Activated CD4-positive, alpha-beta T cell treated with anti-CD3 and anti-CD28 coated beads, Interleukin-10, Interleukin-2, amounts not matched to agents 100 ng/mL and 50 ng/mL, durations not matched to agents 16 hours and 8 hours (primary cell): ENCODE data around the gene TMEM33.
"Not testable (repeated sequence)": the region's sequence is repeated elsewhere in the genome, so short reads cannot be mapped to it uniquely, and the experiment has no call there.

ENCODE experiments used
- DNase-seq: peaks from one replicate; pipeline ENCODE4 v3.0.0-alpha.2; 2020

TMEM33 gene

GRCh38 chr4:41934901-41935651, at the start of gene TMEM33:
Gene TMEM33 (plus strand): TSS chr4:41935429. CDS start chr4:41935485, 56 bp downstream.
- DNase-seq, result peak; percentile 91

GRCh38 chr4:41885456-41885855, 49.8 kb upstream of the TMEM33 start:
- no peak for DNase-seq

- DNase-seq, result no peak
Observed at GRCh38 chr4:41887277-41887676, 48.0 kb upstream of the TMEM33 start.

DNA sequence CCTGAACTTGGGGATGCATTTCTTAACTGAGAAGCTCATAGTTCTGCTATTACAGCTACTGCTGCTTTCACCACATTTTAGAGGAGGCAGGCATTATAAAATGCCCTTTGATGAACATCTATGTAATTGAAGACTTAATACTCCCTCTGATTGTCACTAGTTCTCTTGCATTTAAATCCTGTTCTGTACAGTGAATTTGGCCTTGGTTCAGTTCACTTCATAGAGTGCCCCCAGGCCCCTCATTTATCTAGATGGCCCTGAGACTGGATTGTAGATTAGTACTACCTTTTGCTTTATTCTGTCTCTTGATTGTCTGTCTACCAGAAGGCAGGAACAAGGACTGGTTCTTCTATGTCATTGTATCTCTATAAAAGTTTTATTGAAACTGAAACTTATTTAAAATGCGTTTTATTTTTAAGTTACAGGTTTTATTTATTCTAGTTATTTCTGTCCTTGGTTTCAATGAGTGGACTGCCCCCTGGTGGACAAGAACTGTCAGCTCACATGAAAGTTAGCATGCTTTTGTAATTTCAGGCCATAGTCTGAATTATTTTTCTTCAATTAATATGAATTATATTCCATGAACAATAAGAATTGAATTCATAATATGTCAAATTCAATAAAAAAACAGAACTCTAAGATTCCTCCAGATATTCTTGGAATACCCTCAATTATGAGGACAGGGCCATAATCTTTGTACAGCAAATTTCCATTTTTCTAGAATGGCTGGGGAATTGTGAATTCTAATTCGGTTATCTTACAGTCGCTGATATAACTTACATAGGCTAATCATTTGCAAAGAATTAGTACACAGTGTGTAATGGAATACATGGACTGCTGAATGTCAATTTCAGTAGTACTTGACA, 47.2 kb upstream of the TMEM33 start:
- DNase-seq, result peak; percentile 38

DNA sequence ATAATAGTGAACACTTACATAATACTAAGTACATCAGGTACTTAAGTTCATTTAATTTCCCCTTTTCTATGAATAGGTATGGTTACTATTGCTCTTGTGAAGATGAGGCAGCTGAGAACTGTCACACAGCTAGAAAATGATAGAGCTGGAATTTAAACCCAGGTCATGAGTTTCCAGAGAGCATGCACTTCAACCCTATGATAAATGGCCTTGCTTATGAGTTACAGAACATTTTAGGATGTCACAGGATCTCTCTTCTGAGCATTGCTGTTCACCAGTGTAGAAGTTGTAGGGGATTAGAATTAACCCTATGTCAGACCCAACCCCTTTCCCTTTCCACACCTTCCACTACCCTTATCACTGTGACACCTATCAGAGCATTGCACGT, 46.5 kb upstream of the TMEM33 start:
- no peak for DNase-seq

DNA sequence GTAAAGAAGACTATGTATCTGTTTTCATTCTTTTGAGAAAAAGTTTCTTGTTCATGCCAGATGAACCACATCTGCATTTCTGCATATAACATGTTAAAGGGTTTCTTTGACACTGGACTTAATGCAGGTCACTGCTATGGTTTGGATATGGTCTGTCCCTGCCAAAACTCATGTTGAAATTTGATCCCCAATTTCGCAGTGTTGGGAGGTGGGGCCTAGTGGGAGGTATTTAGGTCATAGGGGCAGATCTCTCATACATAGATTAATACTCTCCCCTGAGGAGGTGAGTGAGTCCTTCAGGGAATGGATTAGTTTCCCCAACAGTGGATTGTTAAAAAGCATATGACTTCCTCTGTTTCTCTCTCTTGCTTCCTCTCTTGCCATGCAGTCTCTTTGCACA, 45.9 kb upstream of the TMEM33 start:
- no peak for DNase-seq

GRCh38 chr4:41890085-41890484, 45.1 kb upstream of the TMEM33 start:
- DNase-seq, result no peak

DNA sequence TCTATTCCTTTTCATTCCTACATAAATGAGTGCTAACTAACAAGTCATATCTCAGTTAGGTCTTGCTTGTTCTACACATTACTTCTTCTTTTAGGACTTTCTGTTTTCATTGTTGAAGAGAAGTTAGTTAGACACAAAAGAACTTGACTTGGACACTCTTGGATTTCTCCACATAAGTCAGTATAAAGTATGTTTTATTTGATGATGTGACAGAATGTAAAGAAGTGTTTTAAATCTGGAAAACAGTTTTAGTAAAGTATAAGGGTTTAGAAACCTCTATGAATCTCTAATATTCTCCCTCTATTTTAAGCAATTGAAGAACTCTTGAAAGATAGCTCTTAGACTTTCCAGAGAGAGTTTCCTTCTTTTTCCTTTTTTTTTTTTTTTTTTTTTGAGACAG, 38.6 kb upstream of the TMEM33 start:
- DNase-seq, result no peak

DNA sequence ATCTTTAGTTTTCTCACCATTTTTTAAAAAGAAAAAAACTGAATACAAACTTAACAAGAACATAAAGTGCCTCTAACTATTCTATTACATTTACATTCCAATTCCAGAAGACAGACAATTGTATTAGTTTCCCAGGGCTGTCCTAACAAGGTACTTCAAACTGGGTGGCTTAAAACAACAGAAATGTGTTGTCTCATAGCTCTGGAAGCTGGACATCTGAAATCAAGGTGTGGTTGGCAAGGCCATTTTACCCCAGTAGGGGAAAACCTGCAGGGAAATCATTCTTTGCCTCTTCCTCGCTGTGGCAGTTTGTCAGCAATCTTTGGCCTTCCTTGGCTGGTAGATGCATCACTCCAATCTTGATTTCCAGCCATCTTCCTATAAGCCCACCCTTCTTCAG, 37.5 kb upstream of the TMEM33 start:
- no peak for DNase-seq

- DNase-seq, result not testable (repeated sequence)
Observed at GRCh38 chr4:41909136-41909535, 26.1 kb upstream of the TMEM33 start.

DNA sequence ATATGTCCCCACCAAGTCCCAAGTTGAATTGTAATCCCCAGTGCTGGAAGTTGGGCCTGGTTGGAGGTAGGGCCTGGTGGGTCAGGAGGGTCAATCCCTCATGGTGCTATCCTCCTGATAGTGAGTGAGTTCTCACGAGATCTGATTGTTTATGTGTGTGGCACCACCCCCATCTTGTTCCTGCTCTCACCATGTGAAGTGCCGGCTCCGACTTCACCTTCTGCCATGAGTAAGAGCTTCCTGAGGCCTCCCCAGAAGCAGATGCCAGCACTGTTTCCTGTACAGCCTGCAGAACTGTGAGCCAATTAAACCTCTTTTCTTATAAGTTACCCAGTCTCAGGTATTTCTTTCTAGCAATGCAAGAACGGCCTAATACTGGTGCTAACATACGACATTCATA, 22.7 kb upstream of the TMEM33 start:
- no peak for DNase-seq

DNA sequence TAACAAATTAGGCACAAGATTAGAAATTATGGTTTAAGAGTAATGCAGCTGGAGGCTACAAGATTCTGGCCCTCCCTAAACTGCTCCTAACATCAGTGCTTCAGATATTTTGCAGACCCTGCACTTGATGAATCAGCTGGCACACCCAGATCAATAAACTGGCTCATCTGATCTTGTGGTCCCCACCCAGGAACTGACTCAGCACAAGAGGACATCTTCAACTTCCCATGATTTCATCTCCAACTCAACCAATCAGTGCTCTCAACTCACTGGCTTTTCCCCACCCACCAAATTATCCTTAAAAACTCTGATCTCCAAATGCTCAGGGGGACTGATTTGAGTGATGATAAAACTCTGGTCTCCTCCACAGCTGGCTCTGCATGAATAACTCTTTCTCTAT, 21.7 kb upstream of the TMEM33 start:
- peak; percentile 8 for DNase-seq

- DNase-seq, result no peak
Observed at GRCh38 chr4:41918278-41918677, 17.0 kb upstream of the TMEM33 start.

DNA sequence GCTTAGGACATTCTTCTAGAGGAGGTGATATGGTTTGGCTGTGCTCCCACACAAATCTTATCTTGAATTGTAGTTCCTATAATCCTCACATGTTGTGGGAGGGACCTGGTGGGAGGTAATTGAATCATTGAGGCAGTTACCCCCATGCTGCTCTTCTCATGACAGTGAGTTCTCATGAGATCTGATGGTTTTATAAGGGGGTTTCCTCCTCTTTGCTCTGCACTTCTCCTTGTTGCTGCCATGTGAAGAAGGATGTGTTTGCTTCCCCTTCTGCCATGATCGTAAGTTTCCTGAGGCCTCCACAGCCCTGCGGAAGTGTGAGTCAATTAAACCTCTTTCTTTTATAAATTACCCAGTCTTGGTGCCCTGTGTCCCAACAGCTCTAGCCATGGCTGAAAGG, 14.8 kb upstream of the TMEM33 start:
- not testable (repeated sequence) for DNase-seq

- no peak for DNase-seq
Observed at GRCh38 chr4:41921476-41921875, 13.8 kb upstream of the TMEM33 start.

GRCh38 chr4:41927796-41928499, 7.3 kb upstream of the TMEM33 start:
- DNase-seq, result no peak

DNA sequence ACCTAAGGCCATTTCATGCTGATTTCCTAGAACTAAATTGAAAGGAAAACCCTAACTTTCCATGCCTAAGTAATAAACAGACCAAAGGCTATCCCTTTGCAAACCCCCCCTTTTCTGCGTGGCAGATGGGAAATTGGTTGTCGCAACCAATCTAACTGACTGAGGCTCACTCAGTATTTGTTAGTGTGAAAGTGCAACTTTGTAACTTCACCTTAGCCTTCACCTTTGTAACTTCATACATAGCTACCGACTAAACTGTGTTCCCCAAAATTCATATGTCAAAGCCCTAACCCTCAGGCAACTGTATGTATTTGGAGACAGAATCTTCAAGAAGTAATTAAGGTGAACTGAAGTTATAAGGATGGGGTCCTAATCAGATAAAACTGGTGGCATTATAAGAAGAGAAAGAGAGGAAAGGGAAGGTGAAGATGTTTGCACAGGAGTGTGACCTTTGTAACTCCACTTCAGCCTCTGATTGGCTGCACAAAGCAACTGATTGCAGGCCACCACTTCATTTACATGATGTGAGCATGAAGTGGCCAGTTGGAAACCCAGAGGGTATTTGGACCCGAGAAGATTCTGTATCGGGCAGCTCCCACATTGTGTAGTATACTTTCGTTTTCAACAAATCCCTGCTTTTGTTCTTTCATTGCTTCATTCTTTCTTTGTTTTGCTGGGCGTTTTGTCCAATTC, 4.9 kb upstream of the TMEM33 start:
- DNase-seq, result no peak

DNA sequence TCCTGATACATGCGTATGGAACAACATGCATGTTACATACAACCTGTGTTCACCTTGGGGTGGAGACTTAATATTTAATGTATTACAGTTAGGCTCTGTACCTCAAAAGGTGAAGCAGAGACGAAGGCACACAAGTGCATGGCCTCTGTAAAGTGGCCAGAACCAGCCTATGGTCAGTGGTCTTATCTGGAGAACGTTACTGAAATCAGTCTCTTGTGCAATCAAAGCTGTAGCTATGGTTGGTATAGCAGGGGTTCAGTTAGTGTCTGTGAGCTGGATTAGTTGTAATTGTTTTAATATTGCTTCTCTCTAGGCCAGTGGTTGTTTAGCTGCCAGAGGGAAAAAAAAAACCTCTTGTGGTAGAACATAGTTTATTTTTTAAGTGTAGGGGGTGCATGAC, 2.2 kb upstream of the TMEM33 start:
- no peak for DNase-seq

- no peak for DNase-seq
Observed at GRCh38 chr4:41933997-41934503, 1.2 kb upstream of the TMEM33 start.

DNA sequence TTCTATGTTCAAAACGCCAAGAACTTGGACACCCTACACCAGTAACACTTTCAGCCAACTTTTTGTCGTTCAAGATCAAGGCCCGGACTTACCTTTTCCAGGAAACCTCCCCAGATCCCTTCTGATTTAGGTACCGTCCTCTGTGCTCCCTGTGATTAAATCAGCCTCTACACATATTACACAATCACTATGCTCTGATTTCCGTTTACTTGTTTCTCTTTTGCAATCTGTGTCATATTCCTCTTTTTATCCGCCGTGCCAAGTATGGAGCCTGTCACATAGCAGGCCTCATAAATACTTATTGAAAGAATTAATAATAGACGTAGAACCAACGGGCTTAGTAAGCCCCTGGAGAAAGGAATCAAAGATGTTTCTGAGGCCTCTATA, 722 bp upstream of the TMEM33 start:
- DNase-seq, result no peak

DNA sequence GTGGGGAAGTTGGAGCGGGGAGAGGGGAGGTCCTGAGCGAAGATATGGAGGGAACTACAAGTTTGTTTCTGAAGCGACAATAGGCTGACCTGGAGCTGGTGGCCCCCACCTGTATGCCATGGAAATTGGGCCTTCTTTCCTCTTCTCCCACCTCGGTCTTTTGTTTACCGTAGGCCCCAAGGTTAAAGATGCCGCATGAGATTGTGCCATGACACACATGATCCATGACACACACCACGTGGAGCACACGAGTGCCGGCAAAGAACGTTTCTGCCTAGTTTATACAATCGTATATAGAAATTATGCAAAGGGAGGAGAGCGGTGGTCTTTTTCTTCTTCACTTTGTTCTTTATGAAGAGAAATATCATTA, 408 bp downstream of the TMEM33 start:
- peak; percentile 31 for DNase-seq

GRCh38 chr4:41939016-41939626, 3.9 kb downstream of the TMEM33 start:
- peak; percentile 7 for DNase-seq
